ENCODE data around the gene KCNK6.

The KCNK6 gene

DNA sequence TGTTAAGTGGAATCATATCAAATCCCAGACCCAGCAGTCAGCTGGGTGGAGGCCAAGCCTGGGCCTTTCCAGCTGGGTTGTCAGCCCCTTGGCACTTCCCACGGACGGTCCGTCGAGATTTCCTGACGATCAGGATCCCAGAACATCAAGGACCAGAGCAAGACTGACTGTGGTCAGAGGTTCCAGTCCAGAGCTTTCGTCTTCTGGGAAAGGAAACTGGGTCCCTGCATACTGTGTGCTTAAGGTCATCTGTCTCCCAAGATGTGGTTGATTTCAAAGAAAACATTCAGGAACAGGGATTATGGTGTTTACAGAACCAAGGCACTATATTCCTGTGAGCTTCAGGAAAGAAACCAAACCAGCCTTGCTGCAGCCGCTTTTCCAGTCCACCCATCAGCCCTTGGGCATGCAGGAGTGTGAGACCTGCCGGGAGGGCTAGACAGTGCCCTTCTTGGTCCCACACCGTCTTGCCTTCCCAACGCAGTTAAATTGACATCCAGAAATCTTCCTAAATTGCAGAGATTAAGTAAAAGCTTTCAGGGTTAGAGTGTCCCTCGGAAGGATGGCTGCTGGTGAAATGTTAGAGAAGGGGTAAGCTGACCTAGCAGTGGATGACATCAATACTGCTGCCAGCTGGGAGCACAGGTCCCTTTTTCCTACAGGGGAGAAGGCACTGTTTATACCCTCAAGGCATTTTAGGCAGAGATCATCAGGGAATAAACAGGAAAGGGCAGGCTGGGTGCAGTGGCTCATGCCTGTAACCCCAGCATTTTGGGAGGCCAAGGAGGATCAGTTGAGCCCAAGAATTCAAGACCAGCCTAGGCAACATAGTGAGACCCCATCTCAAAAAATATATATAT, 20.6 kb upstream of the KCNK6 start:
- no peak for DNase-seq (ENCODE audit: low spot score)

- DNase-seq (ENCODE audit: low spot score): no peak
Observed at GRCh38 chr19:38303517-38304351, 15.9 kb upstream of the KCNK6 start, which contains the start of gene C19orf33. Gene C19orf33 (plus strand): TSS chr19:38304251. CDS start chr19:38304262, 11 bp downstream.

DNA sequence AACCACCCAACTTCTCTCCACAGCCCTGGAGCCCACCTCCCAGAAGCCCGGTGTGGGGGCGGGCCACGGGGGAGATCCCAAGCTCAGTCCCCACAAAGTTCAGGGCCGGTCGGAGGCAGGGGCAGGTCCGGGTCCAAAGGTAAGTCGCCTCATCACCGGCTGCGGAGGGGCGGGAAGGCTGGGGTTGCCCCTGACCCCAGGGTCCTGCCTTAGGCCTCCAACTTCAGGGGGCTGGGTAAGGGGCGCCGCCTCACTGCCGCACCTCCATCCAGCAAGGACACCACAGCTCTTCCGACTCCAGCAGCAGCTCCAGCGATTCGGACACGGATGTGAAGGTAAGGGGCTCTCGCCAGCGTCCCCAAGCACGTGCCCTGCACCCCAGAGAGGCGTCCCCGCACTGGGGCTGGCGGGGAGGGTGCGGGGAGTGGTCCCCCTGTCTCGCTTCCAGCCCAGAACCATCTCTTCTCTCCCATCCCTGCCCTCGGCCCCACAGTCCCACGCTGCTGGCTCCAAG, 15.2 kb upstream of the KCNK6 start:
- no peak for DNase-seq (ENCODE audit: low spot score)

DNA sequence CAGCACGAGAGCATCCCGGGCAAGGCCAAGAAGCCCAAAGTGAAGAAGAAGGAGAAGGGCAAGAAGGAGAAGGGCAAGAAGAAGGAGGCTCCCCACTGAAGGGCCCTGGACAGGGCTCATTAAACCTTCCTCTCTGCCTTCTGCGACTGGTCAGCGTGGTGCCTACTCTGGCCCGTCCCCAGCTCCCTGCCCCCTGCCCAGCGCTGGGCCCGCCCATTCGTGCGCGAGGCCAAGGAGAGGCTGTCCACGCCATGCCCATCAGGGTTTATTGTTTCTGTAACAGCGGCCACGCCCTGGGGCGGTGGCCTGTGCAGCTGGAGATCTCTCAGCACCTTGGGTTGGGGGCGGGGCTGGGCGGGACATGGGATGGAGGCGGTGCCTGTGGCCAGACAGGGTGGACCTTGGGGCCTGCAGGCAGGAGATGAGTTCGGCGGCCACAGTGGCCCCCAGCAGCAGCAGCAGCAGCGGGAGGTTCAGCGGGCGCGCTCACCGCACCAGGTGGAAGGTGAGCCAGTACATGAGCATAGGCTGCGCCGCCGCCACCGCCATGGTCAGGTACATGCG, 14.7 kb upstream of the KCNK6 start:
- no peak for DNase-seq (ENCODE audit: low spot score)

- DNase-seq (ENCODE audit: low spot score): no peak
Observed at GRCh38 chr19:38306236-38306635, 13.4 kb upstream of the KCNK6 start.

DNA sequence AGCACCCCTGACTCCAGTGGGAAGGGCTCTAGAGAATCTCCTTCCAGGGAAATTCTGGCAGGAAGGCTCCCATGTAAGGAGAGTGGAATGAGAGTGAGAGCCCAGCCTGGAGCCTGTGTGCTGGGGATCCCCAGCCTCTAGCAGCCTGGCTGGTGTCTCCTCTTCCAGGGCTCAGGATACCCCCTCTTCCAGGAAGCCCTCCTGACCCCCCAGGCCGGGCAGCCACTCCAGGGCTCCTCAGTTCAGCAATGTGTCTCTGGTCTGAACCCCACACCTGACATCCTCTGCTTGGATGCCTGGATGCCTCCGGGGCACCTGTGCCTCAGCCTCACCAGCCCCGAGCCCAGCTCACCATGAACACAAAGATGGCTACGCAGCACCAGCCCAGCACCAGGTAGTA, 12.6 kb upstream of the KCNK6 start:
- DNase-seq (ENCODE audit: low spot score): no peak

- DNase-seq (ENCODE audit: low spot score): no peak
Observed at GRCh38 chr19:38307597-38307996, 12.0 kb upstream of the KCNK6 start.

DNA sequence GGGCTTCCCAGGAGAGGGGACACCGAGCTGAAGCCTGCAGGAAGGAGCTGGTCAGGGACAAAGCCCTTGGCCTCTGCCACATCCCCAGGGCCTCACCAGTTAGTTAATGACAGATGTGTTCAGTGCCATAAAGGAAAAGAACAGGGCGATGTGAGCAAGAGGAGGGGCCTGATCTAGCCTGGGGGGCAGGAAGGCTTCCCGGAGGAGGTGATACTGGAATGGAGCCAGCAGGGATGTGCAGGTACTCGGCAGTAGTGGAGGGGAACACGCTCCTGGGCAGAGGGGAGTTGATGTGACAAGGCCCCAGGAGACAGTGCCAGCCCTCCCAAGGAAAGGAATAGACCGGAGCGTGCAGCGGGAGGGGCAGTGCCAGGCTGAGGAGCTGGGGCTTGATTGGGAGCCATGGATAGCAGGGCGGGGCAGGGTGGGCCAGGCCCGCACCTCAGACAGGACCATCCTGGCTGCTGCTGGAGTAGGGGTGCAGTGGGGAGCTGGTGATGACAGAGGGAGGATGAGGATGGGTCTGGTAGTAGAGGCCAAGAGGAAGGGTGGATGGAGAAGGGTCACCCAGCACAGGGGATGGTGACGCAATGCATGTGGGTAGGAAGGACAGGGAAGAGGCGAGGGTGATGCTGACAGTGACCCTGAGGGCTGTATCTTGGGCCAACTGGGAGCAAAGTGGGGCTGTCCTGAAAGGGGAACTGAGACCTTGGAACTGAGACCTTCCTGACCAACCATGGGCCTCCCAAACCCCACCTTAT, 11.5 kb upstream of the KCNK6 start:
- DNase-seq (ENCODE audit: low spot score): no peak

GRCh38 chr19:38308926-38309614, 10.6 kb upstream of the KCNK6 start:
- no peak for DNase-seq (ENCODE audit: low spot score)

DNA sequence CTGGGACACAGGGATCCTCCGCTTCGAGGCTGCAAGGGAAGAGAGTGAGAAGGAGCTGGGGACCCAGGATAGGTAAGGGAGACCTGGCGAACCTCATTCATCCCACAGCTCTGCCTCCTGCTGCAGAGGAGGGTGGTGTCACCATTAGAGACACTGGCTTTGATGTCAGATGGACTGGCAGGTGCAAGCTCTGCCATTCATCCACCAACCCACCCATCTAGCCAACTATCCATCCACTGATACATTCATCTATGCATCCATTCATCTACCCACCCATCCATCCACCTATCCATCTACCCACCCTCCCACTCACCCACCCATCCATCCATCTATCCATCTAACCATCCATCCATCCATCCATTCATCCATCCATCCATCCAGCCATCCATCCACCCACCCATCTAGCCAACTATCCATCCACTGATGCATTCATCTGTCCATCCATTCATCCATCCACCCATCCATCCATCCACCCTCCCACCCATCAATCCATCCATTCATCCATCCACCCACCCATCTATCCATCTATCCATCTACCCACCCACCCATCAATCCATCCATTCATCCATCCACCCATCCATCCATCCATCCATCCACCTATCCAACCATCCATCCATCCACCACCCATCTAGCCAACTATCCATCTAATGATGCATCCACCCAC, 9.9 kb upstream of the KCNK6 start:
- no peak for DNase-seq (ENCODE audit: low spot score)

DNA sequence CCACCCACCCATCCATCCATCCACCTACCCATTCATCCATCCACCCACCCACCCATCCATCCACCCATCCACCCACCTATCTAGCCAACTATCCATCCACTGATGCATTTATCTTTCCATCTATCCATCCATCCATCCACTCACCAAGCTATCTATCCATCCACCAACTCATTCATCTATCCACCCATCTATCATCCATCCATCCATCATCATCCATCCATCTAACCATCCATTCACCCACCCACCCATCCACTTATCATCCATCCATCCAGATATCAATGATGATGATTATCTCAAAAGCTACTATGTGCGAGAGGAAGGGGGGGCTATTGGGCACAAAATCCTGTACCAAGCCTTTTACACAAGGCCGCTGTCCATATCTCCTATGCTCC, 9.4 kb upstream of the KCNK6 start:
- DNase-seq (ENCODE audit: low spot score): no peak

- no peak for DNase-seq (ENCODE audit: low spot score)
Observed at GRCh38 chr19:38310986-38311385, 8.7 kb upstream of the KCNK6 start.

DNA sequence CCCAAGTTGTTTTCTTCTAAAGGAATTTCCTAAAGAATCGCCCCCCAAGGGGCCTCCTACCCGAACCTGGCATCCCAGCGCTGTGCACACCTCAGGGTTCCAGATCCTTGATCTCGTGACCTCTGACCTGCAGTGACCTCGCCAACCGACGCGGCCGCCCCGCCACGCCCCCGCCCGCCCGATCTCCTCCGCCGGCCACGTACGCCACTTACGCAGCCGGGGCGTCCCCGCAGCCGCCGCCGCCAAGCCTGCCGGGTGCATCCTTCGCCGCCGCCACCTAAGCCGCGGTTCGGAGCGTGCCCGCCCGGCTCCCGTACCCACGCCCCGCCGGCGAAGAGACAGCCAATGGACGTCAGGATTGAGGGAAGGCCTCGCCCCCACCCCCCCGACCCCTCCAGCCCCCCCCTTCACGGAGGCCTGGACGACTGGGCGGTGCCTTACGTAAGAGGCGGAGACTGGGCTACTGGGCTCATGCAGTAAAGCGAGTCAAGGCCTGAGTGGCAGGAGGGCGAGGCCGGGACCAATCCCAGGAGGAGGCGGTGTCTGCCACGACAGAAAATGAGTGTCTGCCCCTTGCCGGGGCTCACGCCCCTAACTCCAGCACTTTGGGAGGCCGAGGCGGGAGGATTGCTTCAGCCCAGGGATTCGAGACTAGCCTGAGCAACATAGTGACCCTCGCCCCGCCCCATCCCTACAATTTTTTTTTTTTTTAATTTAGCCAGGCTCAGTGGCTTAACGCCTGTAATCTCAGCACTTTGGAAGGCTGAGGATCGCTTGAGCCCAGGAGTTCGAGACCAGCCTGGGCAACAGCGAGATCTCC, 3.8 kb upstream of the KCNK6 start, which contains the start of gene YIF1B:
Gene YIF1B, minus strand, starts transcription at position 291 of the 820 bp plus-strand sequence. Its CDS starts 30 bp downstream, at position 261.
- DNase-seq (ENCODE audit: low spot score): peak; percentile 98

GRCh38 chr19:38316477-38317067, 3.1 kb upstream of the KCNK6 start:
- no peak for DNase-seq (ENCODE audit: low spot score)

- DNase-seq (ENCODE audit: low spot score): peak; percentile 61
Observed at GRCh38 chr19:38317104-38317612, 2.5 kb upstream of the KCNK6 start.

GRCh38 chr19:38318660-38319059, 985 bp upstream of the KCNK6 start:
- DNase-seq (ENCODE audit: low spot score): no peak

GRCh38 chr19:38320969-38321339, 1.3 kb downstream of the KCNK6 start:
- no peak for DNase-seq (ENCODE audit: low spot score)

DNA sequence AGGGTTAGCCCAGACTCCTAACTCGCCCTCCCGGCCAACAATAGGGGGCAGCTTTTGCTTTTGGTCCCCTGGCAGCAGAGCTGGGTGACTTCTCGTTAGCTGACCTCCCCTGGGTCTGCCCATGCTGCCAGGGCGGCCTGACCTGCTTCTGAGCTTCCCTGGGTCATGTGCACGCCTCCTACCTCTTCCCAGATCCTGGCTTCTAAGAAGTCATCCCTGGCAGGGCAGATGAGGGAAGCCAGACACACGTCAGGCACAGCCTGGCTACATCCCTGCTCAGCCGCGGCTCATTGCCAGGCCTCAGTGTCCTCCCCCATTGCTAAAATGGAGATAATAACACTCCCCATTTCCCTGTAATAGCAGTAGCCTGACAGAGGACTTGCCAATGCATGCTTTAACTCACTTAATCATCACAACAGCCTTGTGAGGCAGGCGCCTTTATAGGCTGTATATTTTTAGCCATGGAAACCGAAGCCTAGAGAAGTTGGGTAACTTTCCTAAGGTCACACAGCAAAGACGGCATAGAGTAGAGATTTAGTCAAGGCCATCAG, 2.1 kb downstream of the KCNK6 start:
- no peak for DNase-seq (ENCODE audit: low spot score)

DNA sequence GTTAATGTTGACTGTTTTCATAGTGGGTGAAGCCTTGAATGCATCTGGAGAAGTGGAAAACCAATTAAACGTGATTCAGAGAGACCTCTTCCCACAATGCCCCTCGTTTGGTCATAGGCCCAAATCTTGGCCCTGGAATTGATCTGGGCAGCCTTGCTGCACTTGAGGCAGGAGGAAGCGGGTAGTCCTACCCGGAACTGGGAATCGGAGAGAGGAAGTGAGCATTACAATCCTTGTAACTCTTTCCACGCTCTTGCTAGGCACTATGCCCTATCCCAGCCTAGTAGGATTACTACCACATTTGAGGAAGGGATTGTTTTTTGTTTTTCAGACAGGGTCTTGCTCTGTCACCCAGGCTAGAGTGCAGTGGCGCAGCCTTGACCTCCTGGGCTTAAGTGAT, 3.6 kb downstream of the KCNK6 start:
- DNase-seq (ENCODE audit: low spot score): no peak
